ENCODE results near the gene ERC2.

DNA sequence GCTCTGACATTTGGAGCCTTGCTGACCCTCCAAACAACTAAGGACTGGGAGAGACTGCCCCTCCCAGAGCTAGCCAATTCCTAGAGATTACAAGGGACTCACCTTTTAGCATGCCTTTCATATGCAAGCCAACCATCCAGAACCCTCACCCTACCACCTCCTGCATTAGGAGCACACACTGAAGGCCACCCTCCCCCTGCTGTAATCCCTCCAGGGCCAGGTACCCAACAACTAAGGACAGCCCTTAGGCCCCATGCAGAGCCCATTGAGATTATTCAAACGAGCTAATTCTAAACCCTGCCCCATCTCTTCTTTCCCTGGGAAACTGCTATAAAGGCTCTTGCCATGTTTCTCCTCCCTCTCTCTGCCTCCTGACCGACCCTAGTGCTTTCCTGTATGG lies 352.6 kb downstream of the ERC2 start:
- no peak for TF ChIP-seq POLR2A (IDR thresholded peaks at IDR 0.05)
- TF ChIP-seq, protein P1, sequence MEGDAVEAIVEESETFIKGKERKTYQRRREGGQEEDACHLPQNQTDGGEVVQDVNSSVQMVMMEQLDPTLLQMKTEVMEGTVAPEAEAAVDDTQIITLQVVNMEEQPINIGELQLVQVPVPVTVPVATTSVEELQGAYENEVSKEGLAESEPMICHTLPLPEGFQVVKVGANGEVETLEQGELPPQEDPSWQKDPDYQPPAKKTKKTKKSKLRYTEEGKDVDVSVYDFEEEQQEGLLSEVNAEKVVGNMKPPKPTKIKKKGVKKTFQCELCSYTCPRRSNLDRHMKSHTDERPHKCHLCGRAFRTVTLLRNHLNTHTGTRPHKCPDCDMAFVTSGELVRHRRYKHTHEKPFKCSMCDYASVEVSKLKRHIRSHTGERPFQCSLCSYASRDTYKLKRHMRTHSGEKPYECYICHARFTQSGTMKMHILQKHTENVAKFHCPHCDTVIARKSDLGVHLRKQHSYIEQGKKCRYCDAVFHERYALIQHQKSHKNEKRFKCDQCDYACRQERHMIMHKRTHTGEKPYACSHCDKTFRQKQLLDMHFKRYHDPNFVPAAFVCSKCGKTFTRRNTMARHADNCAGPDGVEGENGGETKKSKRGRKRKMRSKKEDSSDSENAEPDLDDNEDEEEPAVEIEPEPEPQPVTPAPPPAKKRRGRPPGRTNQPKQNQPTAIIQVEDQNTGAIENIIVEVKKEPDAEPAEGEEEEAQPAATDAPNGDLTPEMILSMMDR (IDR thresholded peaks at IDR 0.05) = no peak
- TF ChIP-seq EP300 (IDR thresholded peaks at IDR 0.05) = no peak
